ENCODE results near the gene ABAT. TPM values are rescaled to one million over a fixed set of nuclear protein-coding genes. Genes with fewer than 3 reads are reported as not detected.

Gene ABAT
- total RNA-seq, 1 donor from 2014 or later, result 2.6 TPM

GRCh38 chr16:8814095-8814806, 139.8 kb downstream of the ABAT start:
- Histone ChIP-seq H3K36me3 (ENCODE audit: control insufficient read depth, insufficient read depth, low read length) (peaks cover 36% of the 10 kb centered on the region), H3K4me3 (ENCODE audit: low read depth, low read length) (no peak overlapping the region), H3K27me3 (ENCODE audit: control insufficient read depth, insufficient read depth, low read length) (no peaks in the 10 kb centered on the region)
- FAIRE-seq, result no peak
- no peak for TF ChIP-seq CTCF (IDR thresholded peaks at IDR 0.05; ENCODE audit: insufficient read depth, low read length, severe bottlenecking)
- no peak for DNase-seq (ENCODE audit: low read depth)

- no peak for DNase-seq (ENCODE audit: low read depth)
- no peak for FAIRE-seq
- Histone ChIP-seq H3K27me3 (ENCODE audit: control insufficient read depth, insufficient read depth, low read length) (no peaks in the 10 kb centered on the region), H3K36me3 (ENCODE audit: control insufficient read depth, insufficient read depth, low read length) (peaks cover 38% of the 10 kb centered on the region), H3K4me3 (ENCODE audit: low read depth, low read length) (no peak overlapping the region)
- TF ChIP-seq CTCF (IDR thresholded peaks at IDR 0.05; ENCODE audit: insufficient read depth, low read length, severe bottlenecking), result no peak
Observed at GRCh38 chr16:8816967-8817655, 142.7 kb downstream of the ABAT start.

GRCh38 chr16:8818504-8819270, 144.3 kb downstream of the ABAT start:
- TF ChIP-seq CTCF (IDR thresholded peaks at IDR 0.05; ENCODE audit: insufficient read depth, low read length, severe bottlenecking), result no peak

GRCh38 chr16:8819411-8820034, 145.1 kb downstream of the ABAT start:
- FAIRE-seq (no peak), DNase-seq (ENCODE audit: low read depth) (no peak)
- Histone ChIP-seq H3K36me3 (ENCODE audit: control insufficient read depth, insufficient read depth, low read length) (peaks cover 23% of the 10 kb centered on the region), H3K27me3 (ENCODE audit: control insufficient read depth, insufficient read depth, low read length) (no peaks in the 10 kb centered on the region), H3K4me3 (ENCODE audit: low read depth, low read length) (no peak overlapping the region)
- TF ChIP-seq CTCF (IDR thresholded peaks at IDR 0.05; ENCODE audit: insufficient read depth, low read length, severe bottlenecking), result no peak

More at GRCh38 chr16:8818504-8819270, 144.3 kb downstream of the ABAT start:
- Histone ChIP-seq H3K27me3 (ENCODE audit: control insufficient read depth, insufficient read depth, low read length) (no peaks in the 10 kb centered on the region), H3K4me3 (ENCODE audit: low read depth, low read length) (no peak overlapping the region), H3K36me3 (ENCODE audit: control insufficient read depth, insufficient read depth, low read length) (peaks cover 28% of the 10 kb centered on the region)
- FAIRE-seq (no peak), DNase-seq (ENCODE audit: low read depth) (no peak)

- H3K27me3 ChIP-seq (ENCODE audit: control insufficient read depth, insufficient read depth, low read length), result no peaks in the 10 kb centered on the region
- peaks cover 20% of the 10 kb centered on the region for H3K36me3 ChIP-seq (ENCODE audit: control insufficient read depth, insufficient read depth, low read length)
- DNase-seq (ENCODE audit: low read depth), result no peak
- FAIRE-seq, result no peak
- TF ChIP-seq CTCF (IDR thresholded peaks at IDR 0.05; ENCODE audit: insufficient read depth, low read length, severe bottlenecking), result no peak
- no peak overlapping the region for H3K4me3 ChIP-seq (ENCODE audit: low read depth, low read length)
Observed at GRCh38 chr16:8822403-8822802, 148.0 kb downstream of the ABAT start.

Data from bronchial epithelial cell (primary cell).